Adipocyte (in vitro differentiated cells): ENCODE measurements around the gene PSG7.
"Not testable (repeated sequence)": the region's sequence is repeated elsewhere in the genome, so short reads cannot be mapped to it uniquely, and the experiment has no call there.

Experiments used
- DNase-seq: peaks from one replicate; pipeline ENCODE4 v3.0.0-alpha.2; 2015; ENCODE audit warnings: low read depth
- H3K27me3 ChIP-seq: replicated peaks from 2 replicates; pipeline ENCODE4 v1.7.0; 2013; ENCODE audit warnings: mild to moderate bottlenecking, low read length, moderate library complexity; ENCODE audit not compliant: control insufficient read depth, insufficient read depth
- H3K36me3 ChIP-seq: 2 replicates; pipeline ENCODE4 v1.7.0; 2013; ENCODE audit warnings: low read length, mild to moderate bottlenecking, moderate library complexity; ENCODE audit not compliant: control insufficient read depth, insufficient read depth, severe bottlenecking
- H3K4me1 ChIP-seq: 2 replicates; pipeline ENCODE4 v1.7.0; 2013; ENCODE audit warnings: mild to moderate bottlenecking, low read length, moderate library complexity; ENCODE audit not compliant: control insufficient read depth, insufficient read depth
- H3K4me3 ChIP-seq: 2 replicates; pipeline ENCODE4 v1.7.0; 2013; ENCODE audit warnings: mild to moderate bottlenecking, low read length, moderate library complexity
- H3K9ac ChIP-seq: 2 replicates; pipeline ENCODE4 v1.7.0; 2013; ENCODE audit warnings: mild to moderate bottlenecking, low read length, moderate library complexity
- H3K9me3 ChIP-seq: 2 replicates; pipeline ENCODE4 v1.7.0; 2013; ENCODE audit warnings: mild to moderate bottlenecking, low read length, moderate library complexity; ENCODE audit not compliant: control insufficient read depth

PSG7 gene

DNA sequence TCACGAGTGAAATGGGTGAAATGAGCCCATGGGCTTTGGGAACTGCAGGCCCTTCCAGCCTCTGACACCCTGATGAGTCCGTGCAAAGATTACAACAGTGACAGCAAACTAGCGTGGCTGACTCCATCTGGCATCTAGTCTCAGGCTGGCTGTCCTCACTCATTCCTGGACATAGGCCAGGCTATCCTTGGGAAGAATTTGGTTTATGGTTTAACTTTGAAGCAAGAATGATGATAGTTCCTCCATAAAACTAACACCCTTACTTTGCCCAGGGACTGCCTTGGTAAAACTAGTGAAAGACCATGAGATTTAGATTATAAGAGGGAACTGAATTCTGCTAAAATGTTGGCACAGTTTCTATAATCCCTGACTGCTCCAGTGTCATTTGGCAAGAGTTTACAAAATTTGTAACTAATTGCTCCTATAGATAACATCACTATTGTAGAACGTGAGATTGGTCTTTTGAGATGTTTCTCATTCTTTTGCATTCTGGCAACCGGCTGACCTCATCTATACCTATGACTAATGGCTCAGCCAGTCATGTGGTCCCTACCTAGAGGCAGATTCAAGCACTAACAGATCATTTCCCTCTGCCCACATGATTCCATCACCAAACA is 4.4 kb downstream of the PSG7 start:
- not testable (repeated sequence) for H3K9me3 ChIP-seq, H3K4me1 ChIP-seq, H3K9ac ChIP-seq, H3K36me3 ChIP-seq, H3K4me3 ChIP-seq, H3K27me3 ChIP-seq
- peak; percentile 74 for DNase-seq

DNA sequence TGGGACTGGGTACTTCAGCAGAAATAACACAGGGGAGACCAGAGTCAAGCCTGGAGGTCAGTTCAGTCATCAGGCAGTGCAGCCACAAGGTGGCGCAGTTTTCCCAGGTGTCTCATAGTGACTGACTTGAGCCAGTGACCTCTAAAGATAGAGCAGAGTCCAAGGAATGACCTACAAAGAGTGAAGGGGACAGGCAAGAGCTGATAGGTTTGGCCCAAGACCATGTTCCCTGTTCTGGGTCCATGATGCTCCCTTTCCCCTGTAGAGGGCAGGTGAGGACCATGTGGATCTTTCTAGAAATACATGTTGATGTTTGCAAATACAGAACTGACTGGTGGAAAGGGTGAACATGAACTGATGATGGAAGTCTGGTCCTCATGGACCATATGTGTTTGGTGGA is 6.8 kb downstream of the PSG7 start:
- not testable (repeated sequence) for H3K36me3 ChIP-seq, H3K9me3 ChIP-seq, H3K4me1 ChIP-seq, H3K27me3 ChIP-seq, H3K9ac ChIP-seq, H3K4me3 ChIP-seq
- DNase-seq: peak; percentile 56

DNA sequence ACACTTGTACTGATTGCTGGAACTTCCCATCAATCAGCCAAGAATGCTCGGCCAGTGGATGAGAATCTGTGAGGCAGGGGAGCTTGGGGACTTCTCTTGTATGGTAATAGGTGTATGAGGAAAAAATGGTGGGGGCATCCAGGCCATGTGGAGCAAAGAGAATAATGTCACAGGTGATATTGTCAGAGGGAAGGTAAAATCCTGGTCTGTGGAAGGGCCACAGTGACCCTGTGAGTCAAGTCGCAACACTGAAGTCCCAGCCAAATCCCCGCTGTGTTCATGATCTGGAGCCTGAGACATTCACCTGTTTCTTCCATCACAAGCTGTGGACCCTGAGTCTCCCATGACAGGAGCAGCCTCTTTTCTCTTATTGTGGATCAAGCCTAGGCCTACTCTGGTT is 8.1 kb downstream of the PSG7 start:
- no peaks in the 10 kb centered on the region for H3K27me3 ChIP-seq
- no peak overlapping the region for H3K9ac ChIP-seq
- no peak overlapping the region for H3K4me3 ChIP-seq
- H3K36me3 ChIP-seq: no peaks in the 10 kb centered on the region
- H3K4me1 ChIP-seq: peaks cover 8% of the 10 kb centered on the region
- no peaks in the 10 kb centered on the region for H3K9me3 ChIP-seq
- DNase-seq: no peak

DNA sequence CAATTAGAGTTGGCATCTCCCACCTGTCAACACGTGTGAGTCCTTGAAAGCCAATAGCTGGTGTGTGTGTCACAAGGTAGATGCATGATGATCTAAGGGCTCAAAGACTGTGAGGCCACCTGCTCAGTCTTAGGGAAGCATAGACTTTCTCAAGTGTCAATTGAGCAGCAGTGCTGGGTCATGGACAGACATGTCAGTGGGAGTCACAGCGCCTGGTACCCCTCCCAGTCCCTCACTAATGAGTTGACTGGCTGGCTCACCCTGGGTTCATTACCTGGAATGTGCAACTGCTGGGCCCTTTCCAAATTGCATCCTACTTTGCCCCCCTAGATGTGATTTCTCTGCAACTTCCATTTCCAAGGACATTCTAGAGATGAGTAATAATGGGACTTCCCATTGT is 10.2 kb downstream of the PSG7 start:
- Histone ChIP-seq H3K4me3 (no peak overlapping the region), H3K9me3 (no peaks in the 10 kb centered on the region), H3K4me1 (no peaks in the 10 kb centered on the region), H3K36me3 (no peaks in the 10 kb centered on the region), H3K27me3 (no peaks in the 10 kb centered on the region), H3K9ac (no peak overlapping the region)
- DNase-seq: no peak

DNA sequence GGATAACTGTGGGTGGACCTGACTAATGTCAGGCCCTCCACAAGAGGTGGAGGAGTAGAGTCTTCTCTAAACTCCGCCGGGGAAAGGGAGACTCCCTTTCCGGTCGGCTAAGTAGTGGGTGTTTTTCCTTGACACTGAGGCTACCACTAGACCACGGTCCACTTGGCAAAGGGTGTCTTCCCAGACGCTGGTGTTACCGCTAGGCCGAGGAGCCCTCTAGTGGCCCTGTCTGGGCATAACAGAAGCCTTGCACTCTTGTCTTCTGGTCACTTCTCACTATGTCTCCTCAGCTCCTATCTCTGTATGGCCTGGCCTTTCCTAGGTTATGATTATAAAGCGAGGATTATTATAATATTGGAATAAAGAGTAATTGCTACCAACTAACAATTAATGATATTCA is 13.9 kb downstream of the PSG7 start:
- H3K36me3 ChIP-seq, H3K9ac ChIP-seq, H3K27me3 ChIP-seq, H3K9me3 ChIP-seq, H3K4me3 ChIP-seq, H3K4me1 ChIP-seq: not testable (repeated sequence)
- peak; percentile 79 for DNase-seq

DNA sequence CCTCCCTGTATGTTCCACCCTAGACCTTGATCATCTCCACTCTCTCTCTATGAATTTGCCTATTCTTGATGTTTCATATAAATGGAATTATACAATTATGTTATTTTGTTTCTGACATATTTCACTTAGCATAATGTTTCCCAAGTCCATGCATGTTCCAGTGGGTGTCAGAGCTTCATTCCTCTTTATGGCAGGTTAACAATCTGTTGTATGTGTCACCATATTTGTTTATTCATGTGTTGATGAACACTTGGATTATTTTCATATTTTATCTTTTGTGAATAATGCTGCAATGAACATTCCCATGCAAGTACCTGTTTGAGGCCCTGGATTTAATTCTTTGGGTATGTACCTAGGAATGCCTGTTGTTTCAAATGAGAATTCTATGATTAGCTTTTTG is 16.0 kb downstream of the PSG7 start:
- H3K9me3 ChIP-seq, H3K4me3 ChIP-seq, H3K27me3 ChIP-seq, H3K9ac ChIP-seq, H3K36me3 ChIP-seq, DNase-seq, H3K4me1 ChIP-seq: not testable (repeated sequence)

DNA sequence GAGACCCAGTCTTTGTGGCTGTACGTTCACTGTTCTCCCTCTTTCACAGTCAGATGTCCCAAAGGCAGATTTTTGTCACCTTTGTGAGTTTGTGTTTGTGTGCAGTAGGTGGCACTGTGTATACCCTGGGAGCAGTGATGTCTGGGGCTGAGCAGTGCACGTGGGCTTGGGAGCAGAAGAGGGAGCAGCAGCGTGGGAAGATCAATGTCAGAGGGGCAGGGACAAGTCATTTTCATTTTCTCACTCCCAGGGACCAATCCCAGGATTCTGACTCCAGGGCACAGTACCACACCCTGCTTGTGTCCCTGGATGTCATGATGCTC is 17.3 kb downstream of the PSG7 start:
- Histone ChIP-seq H3K4me1 (no peaks in the 10 kb centered on the region), H3K36me3 (no peaks in the 10 kb centered on the region), H3K27me3 (no peaks in the 10 kb centered on the region), H3K4me3 (no peak overlapping the region), H3K9me3 (no peaks in the 10 kb centered on the region), H3K9ac (no peak overlapping the region)
- no peak for DNase-seq

DNA sequence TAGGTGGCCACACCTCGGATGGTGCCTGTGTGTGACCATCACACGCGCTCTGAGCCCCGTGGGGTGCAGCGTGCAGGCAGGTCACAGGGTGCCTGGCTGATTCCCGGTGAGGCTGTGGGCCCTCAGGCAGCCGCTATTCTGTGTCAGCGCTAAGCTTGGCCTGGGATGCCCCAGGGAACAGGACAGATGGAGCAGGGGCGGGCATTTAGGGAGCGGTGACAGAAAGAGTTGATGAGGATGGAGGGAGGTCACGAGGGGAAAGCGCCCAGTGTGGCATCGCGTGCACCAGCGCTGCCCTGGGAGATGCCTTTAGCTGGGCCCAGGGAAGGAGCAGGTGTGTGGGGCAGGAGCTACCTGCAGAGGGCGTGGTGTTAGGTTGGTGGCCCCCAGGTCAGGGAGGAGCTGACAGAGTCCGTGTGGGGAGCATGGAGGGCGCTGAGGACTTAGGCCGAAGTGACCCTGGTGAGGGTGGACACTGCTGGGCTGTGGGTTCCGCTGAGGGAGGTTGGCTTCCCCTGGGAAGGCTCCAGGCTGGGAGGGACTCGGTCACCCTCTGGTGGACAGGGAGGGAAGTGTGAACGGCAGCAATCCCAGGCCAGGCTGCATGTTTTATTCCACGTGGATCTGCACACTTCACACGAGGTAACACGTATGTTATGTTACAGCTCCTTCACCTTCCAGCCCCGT is 17.8 kb downstream of the PSG7 start:
- not testable (repeated sequence) for H3K9me3 ChIP-seq, H3K9ac ChIP-seq, H3K4me1 ChIP-seq, H3K36me3 ChIP-seq, H3K4me3 ChIP-seq, H3K27me3 ChIP-seq
- DNase-seq: peak; percentile 12

DNA sequence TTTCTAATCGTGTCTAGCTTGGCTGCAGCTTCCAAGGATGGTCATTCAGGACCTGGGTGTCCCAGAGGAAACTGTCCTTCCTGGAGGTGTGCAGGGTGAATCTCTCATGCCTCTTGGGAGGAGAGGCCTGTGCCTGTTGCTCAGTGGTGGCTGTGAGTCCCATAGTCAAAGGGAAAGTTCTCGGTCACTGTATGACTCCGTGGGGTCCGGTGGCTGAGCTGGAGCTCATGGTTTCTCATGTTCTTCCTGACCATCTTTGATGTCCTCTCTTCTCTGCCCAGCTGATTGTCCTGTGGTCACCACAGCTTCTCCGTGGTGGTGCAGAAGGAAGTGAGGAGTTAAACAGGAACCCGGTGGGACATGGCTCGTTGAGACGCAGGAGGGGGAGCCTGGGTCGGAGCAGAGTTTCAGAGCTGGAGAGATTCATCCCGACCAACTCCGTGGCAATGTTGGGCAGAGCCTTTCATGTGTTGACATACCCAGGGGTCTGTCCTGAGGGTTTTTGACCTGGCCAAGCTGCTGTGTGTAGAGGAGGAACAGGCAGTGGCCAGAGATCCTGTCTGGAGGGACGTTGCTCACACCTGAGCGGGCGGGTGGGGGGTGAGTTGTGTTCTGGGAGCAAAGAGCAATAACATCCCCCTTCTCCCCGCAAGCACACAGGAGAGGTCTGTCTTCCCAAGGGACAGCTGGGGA is 18.5 kb downstream of the PSG7 start:
- H3K9me3 ChIP-seq, H3K36me3 ChIP-seq, DNase-seq, H3K4me3 ChIP-seq, H3K27me3 ChIP-seq, H3K4me1 ChIP-seq, H3K9ac ChIP-seq: not testable (repeated sequence)

DNA sequence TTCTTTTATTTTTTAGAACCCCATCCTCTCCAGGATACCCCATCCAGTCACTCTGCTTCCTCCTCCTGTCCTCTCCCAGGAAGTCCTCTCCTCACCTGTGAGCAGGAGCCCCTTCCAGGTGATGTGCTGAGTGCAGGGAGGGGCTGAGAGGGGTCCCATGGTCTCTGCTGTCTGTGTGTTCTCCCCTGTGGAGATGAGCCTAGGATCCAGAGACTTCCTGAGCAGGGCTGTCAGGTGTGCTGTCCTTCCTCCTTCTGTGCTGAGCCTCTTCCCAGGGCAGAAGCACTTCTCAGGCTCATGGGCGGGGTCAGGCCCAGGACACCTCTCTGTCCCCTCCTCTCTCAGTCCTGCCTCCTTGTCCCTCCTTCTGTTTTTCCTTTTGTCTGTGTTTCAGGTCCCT is 19.4 kb downstream of the PSG7 start, which contains the start of gene PSG6:
Gene PSG6 (minus strand): TSS at position 261 of the 400 bp plus-strand sequence. CDS start 102 bp downstream, at position 159.
- not testable (repeated sequence) for DNase-seq, H3K4me3 ChIP-seq, H3K36me3 ChIP-seq, H3K4me1 ChIP-seq, H3K27me3 ChIP-seq, H3K9me3 ChIP-seq, H3K9ac ChIP-seq

DNA sequence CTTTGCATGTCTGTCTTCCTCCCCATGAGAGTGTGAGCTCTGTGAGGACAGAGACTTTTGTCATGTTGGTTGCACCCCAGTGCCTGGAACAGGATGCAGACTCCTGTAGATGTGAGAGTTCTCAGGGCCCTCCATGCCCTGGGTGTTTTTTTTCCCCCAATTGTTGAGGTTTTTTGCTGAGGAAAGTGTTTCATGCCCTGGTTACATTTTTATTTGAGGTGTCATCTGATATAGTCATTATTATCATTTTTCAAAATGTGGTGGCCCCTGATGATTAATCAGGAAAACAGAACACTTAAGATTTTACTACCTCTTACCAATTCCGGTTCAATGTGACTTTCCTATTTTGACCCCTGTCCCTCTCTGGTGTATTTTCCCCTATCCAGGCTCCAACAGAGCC is 20.1 kb downstream of the PSG7 start:
- not testable (repeated sequence) for DNase-seq, H3K9me3 ChIP-seq, H3K4me3 ChIP-seq, H3K9ac ChIP-seq, H3K4me1 ChIP-seq, H3K27me3 ChIP-seq, H3K36me3 ChIP-seq
